ENCODE results near the gene LIME1.
"Not testable (repeated sequence)": the region's sequence is repeated elsewhere in the genome, so short reads cannot be mapped to it uniquely, and the experiment has no call there.

The LIME1 gene

GRCh38 chr20:63709149-63709527, 27.3 kb upstream of the LIME1 start:
- Histone ChIP-seq H3K9ac (ENCODE audit: low read depth in 1 of 2, low read length in 2 of 2) (no peak overlapping the region), H3K9me3 (ENCODE audit: control insufficient read depth in 1 of 2, low read length in 2 of 2) (no peaks in the 10 kb centered on the region), H3K4me3 (ENCODE audit: low read depth in 1 of 2, low read length in 2 of 2) (peak overlapping the region; percentile 81 to 89), H3K36me3 (ENCODE audit: control insufficient read depth in 1 of 2, insufficient read depth in 2 of 2, low read length in 2 of 2) (peaks cover 13 to 42% of the 10 kb centered on the region in 2 donors), H3K27me3 (ENCODE audit: control insufficient read depth in 1 of 2, insufficient read depth in 2 of 2, low read length in 2 of 2) (no peaks in the 10 kb centered on the region), H3K4me1 (ENCODE audit: control insufficient read depth in 1 of 2, insufficient read depth in 2 of 2, low read length in 2 of 2) (peaks cover 22 to 23% of the 10 kb centered on the region in 2 donors), H3K27ac (ENCODE audit: low read depth, low read length) (no peak overlapping the region)

DNA sequence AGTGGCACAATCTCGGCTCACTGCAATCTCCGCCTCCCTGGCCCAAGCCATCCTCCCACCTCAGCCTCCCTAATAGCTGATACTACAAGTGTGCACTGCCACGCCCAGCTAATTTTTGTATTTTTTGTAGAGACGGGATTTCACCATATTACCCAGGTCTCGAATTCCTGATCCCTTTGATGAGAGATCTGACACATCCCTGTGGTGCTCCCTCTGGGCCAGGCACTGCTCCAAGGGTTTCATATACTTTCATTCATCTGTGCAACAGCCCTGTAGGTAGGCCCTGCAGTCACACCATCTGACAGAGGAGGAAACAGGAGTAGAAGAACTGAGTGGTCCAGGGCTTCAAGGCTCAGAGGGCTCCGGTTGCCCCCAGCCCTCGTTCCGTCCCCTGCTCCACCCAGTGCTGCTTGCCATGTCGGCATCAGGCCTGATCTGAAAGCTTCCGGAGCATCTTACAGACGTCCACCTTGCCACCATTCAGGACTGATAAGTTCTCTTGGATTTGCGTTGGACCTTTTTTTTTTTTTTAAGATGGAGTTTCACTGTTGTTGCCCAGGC, 25.3 kb upstream of the LIME1 start:
- Histone ChIP-seq H3K27me3 (ENCODE audit: control insufficient read depth in 1 of 2, insufficient read depth in 2 of 2, low read length in 2 of 2) (no peaks in the 10 kb centered on the region), H3K4me3 (ENCODE audit: low read depth in 1 of 2, low read length in 2 of 2) (no peak overlapping the region), H3K36me3 (ENCODE audit: control insufficient read depth in 1 of 2, insufficient read depth in 2 of 2, low read length in 2 of 2) (peaks cover 0 to 34% of the 10 kb centered on the region in 2 donors), H3K9ac (ENCODE audit: low read depth in 1 of 2, low read length in 2 of 2) (no peak overlapping the region), H3K9me3 (ENCODE audit: control insufficient read depth in 1 of 2, low read length in 2 of 2) (peaks cover 4 to 5% of the 10 kb centered on the region in 2 donors), H3K4me1 (ENCODE audit: control insufficient read depth in 1 of 2, insufficient read depth in 2 of 2, low read length in 2 of 2) (peaks cover 17 to 19% of the 10 kb centered on the region in 2 donors), H3K27ac (ENCODE audit: low read depth, low read length) (no peak overlapping the region)

DNA sequence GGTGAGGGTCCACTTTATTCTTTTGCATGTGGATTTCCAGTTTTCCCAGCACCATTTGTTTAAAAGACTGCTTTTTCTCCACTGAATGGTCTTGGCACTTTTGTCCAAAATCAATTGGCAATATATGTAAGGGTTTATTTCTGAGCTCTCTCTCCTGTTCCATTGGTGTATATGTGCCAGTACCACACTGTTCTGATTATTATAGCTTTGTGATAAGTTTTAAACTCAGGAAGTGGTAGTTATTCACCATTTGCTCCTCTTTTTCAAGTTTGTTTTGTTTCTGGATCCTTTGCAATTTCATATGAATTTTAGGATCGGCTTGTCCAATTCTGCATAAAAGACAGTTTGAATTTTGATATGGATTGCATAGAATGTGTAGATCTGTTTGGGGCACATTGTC, 24.3 kb upstream of the LIME1 start:
- Histone ChIP-seq H3K9ac (ENCODE audit: low read depth in 1 of 2, low read length in 2 of 2) (no peak overlapping the region), H3K9me3 (ENCODE audit: control insufficient read depth in 1 of 2, low read length in 2 of 2) (peaks cover 4 to 5% of the 10 kb centered on the region in 2 donors), H3K27ac (ENCODE audit: low read depth, low read length) (no peak overlapping the region), H3K4me1 (ENCODE audit: control insufficient read depth in 1 of 2, insufficient read depth in 2 of 2, low read length in 2 of 2) (peaks cover 8 to 10% of the 10 kb centered on the region in 2 donors), H3K4me3 (ENCODE audit: low read depth in 1 of 2, low read length in 2 of 2) (no peak overlapping the region), H3K36me3 (ENCODE audit: control insufficient read depth in 1 of 2, insufficient read depth in 2 of 2, low read length in 2 of 2) (peaks cover 0 to 32% of the 10 kb centered on the region in 2 donors), H3K27me3 (ENCODE audit: control insufficient read depth in 1 of 2, insufficient read depth in 2 of 2, low read length in 2 of 2) (no peaks in the 10 kb centered on the region)

- Histone ChIP-seq H3K9me3 (ENCODE audit: control insufficient read depth in 1 of 2, low read length in 2 of 2) (peaks cover 5 to 9% of the 10 kb centered on the region in 2 donors), H3K27ac (ENCODE audit: low read depth, low read length) (no peak overlapping the region), H3K4me1 (ENCODE audit: control insufficient read depth in 1 of 2, insufficient read depth in 2 of 2, low read length in 2 of 2) (no peaks in the 10 kb centered on the region), H3K9ac (ENCODE audit: low read depth in 1 of 2, low read length in 2 of 2) (no peak overlapping the region), H3K27me3 (ENCODE audit: control insufficient read depth in 1 of 2, insufficient read depth in 2 of 2, low read length in 2 of 2) (no peaks in the 10 kb centered on the region), H3K4me3 (ENCODE audit: low read depth in 1 of 2, low read length in 2 of 2) (no peak overlapping the region), H3K36me3 (ENCODE audit: control insufficient read depth in 1 of 2, insufficient read depth in 2 of 2, low read length in 2 of 2) (peaks cover 0 to 43% of the 10 kb centered on the region in 2 donors)
These were observed 21.6 kb upstream of the LIME1 start for GRCh38 chr20:63714858-63715257.

- Histone ChIP-seq H3K9me3 (ENCODE audit: control insufficient read depth in 1 of 2, low read length in 2 of 2) (peaks cover 5 to 9% of the 10 kb centered on the region in 2 donors), H3K4me1 (ENCODE audit: control insufficient read depth in 1 of 2, insufficient read depth in 2 of 2, low read length in 2 of 2) (no peaks in the 10 kb centered on the region), H3K27ac (ENCODE audit: low read depth, low read length) (no peak overlapping the region), H3K4me3 (ENCODE audit: low read depth in 1 of 2, low read length in 2 of 2) (no peak overlapping the region), H3K36me3 (ENCODE audit: control insufficient read depth in 1 of 2, insufficient read depth in 2 of 2, low read length in 2 of 2) (peaks cover 0 to 40% of the 10 kb centered on the region in 2 donors), H3K27me3 (ENCODE audit: control insufficient read depth in 1 of 2, insufficient read depth in 2 of 2, low read length in 2 of 2) (no peaks in the 10 kb centered on the region), H3K9ac (ENCODE audit: low read depth in 1 of 2, low read length in 2 of 2) (no peak overlapping the region)
These were observed 17.5 kb upstream of the LIME1 start for GRCh38 chr20:63718996-63719395.

DNA sequence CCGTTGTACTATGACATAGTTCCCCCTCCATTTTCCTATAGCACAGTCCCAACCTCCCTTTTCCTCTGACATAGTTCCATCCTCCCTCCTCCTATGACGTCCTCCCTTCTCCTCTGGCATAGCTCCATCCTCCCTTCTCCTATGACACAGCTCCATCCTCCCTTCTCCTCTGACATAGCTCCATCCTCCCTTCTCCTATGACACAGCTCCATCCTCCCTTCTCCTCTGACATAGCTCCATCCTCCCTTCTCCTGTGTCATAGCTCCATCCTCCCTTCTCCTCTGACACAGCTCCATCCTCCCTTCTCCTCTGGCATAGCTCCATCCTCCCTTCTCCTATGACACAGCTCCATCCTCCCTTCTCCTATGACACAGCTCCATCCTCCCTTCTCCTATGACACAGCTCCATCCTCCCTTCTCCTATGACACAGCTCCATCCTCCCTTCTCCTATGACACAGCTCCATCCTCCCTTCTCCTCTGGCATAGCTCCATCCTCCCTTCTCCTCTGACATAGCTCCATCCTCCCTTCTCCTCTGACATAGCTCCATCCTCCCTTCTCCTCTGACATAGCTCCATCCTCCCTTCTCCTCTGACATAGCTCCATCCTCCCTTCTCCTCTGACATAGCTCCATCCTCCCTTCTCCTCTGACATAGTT, 13.4 kb upstream of the LIME1 start:
- peaks cover 0 to 24% of the 10 kb centered on the region in 2 donors for H3K36me3 ChIP-seq (ENCODE audit: control insufficient read depth in 1 of 2, insufficient read depth in 2 of 2, low read length in 2 of 2)
- H3K4me3 ChIP-seq (ENCODE audit: low read depth in 1 of 2, low read length in 2 of 2); H3K27ac ChIP-seq (ENCODE audit: low read depth, low read length); H3K9me3 ChIP-seq (ENCODE audit: control insufficient read depth in 1 of 2, low read length in 2 of 2); H3K4me1 ChIP-seq (ENCODE audit: control insufficient read depth in 1 of 2, insufficient read depth in 2 of 2, low read length in 2 of 2); H3K27me3 ChIP-seq (ENCODE audit: control insufficient read depth in 1 of 2, insufficient read depth in 2 of 2, low read length in 2 of 2); H3K9ac ChIP-seq (ENCODE audit: low read depth in 1 of 2, low read length in 2 of 2): not testable (repeated sequence)

DNA sequence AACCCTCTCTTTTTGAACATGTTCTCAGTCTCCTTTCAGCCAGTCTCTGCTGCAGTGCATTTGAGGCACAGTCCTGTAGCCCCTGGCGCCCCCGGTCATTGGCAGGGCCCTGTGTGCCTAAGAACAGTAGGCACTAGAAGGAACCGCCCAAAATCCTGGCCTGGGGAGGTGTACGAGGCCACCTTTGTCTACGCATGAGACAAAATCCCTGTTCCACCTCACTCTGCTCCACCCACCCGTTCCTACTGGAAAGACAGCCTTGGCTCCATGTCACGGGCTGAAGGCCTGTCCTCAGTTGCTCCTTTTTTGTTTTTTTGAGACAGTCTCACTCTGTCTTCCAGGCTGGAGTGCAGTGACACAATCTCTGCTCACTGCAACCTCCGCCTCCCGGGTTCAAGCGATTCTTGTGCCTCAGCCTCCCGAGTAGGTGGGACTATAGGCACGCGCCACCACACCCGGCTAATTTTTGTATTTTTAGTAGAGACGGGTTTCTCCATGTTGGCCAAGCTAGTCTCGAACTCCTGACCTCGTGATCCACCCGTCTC, 6.2 kb upstream of the LIME1 start:
- not testable (repeated sequence) for H3K27me3 ChIP-seq (ENCODE audit: control insufficient read depth in 1 of 2, insufficient read depth in 2 of 2, low read length in 2 of 2); H3K4me3 ChIP-seq (ENCODE audit: low read depth in 1 of 2, low read length in 2 of 2); H3K27ac ChIP-seq (ENCODE audit: low read depth, low read length); H3K9ac ChIP-seq (ENCODE audit: low read depth in 1 of 2, low read length in 2 of 2); H3K9me3 ChIP-seq (ENCODE audit: control insufficient read depth in 1 of 2, low read length in 2 of 2)
- Histone ChIP-seq H3K4me1 (ENCODE audit: control insufficient read depth in 1 of 2, insufficient read depth in 2 of 2, low read length in 2 of 2) (peaks cover 4 to 41% of the 10 kb centered on the region in 2 donors), H3K36me3 (ENCODE audit: control insufficient read depth in 1 of 2, insufficient read depth in 2 of 2, low read length in 2 of 2) (peaks cover 25 to 45% of the 10 kb centered on the region in 2 donors)

DNA sequence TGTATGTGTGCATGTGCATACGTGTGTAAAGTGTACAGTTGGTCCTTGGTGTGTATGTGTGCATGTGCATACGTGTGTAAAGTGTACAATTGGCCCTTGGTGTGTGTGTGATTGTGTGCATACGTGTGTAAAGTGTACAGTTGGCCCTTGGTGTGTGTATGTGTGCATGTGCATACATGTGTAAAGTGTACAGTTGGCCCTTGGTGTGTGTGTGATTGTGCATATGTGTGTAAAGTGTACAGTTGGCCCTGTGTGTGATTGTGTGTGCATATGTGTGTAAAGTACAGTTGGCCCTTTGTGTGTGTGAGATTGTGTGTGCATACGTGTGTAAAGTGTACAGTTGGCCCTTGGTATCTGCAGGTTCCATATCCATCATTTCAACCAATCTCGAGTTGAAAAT, 5.1 kb upstream of the LIME1 start:
- Histone ChIP-seq H3K27ac (ENCODE audit: low read depth, low read length) (no peak overlapping the region), H3K36me3 (ENCODE audit: control insufficient read depth in 1 of 2, insufficient read depth in 2 of 2, low read length in 2 of 2) (peaks cover 25 to 49% of the 10 kb centered on the region in 2 donors)

GRCh38 chr20:63732118-63733095, 4.1 kb upstream of the LIME1 start:
- H3K4me3 ChIP-seq (ENCODE audit: low read depth in 1 of 2, low read length in 2 of 2) = no peak overlapping the region
- peaks cover 25 to 49% of the 10 kb centered on the region in 2 donors for H3K36me3 ChIP-seq (ENCODE audit: control insufficient read depth in 1 of 2, insufficient read depth in 2 of 2, low read length in 2 of 2)
- no peaks in the 10 kb centered on the region for H3K27me3 ChIP-seq (ENCODE audit: control insufficient read depth in 1 of 2, insufficient read depth in 2 of 2, low read length in 2 of 2)
- no peaks in the 10 kb centered on the region for H3K9me3 ChIP-seq (ENCODE audit: control insufficient read depth in 1 of 2, low read length in 2 of 2)
- H3K27ac ChIP-seq (ENCODE audit: low read depth, low read length) = no peak overlapping the region
- peaks cover 16 to 56% of the 10 kb centered on the region in 2 donors for H3K4me1 ChIP-seq (ENCODE audit: control insufficient read depth in 1 of 2, insufficient read depth in 2 of 2, low read length in 2 of 2)
- no peak overlapping the region for H3K9ac ChIP-seq (ENCODE audit: low read depth in 1 of 2, low read length in 2 of 2)

More for the DNA sequence above, 5.1 kb upstream of the LIME1 start:
- peaks cover 12 to 52% of the 10 kb centered on the region in 2 donors for H3K4me1 ChIP-seq (ENCODE audit: control insufficient read depth in 1 of 2, insufficient read depth in 2 of 2, low read length in 2 of 2)
- H3K4me3 ChIP-seq (ENCODE audit: low read depth in 1 of 2, low read length in 2 of 2) = no peak overlapping the region
- no peaks in the 10 kb centered on the region for H3K9me3 ChIP-seq (ENCODE audit: control insufficient read depth in 1 of 2, low read length in 2 of 2)
- H3K27me3 ChIP-seq (ENCODE audit: control insufficient read depth in 1 of 2, insufficient read depth in 2 of 2, low read length in 2 of 2) = no peaks in the 10 kb centered on the region
- no peak overlapping the region for H3K9ac ChIP-seq (ENCODE audit: low read depth in 1 of 2, low read length in 2 of 2)
